WTC11 (cell line): ENCODE measurements around the gene CDK6. TPM values are rescaled to one million over a fixed set of nuclear protein-coding genes. Genes with fewer than 3 reads are reported as not detected.

Source experiments
- ATAC-seq: fragments of 200-7000 bp; cut with Tn5 transposase; 2 replicates; pipeline ENCODE4 v1.10.0; 2021; ENCODE audit warnings: mild to moderate bottlenecking, moderate library complexity
- CTCF ChIA-PET: fragments of 300-600 bp; sonication (Branson Sonifier 250); formaldehyde crosslinking; loops from one replicate; lab custom pipeline; 2021; ENCODE audit warnings: antibody characterized with exemption; lab: Charles Lee
- POLR2A ChIA-PET: fragments of 350-600 bp; sonication (Branson Sonifier 250); formaldehyde crosslinking; loops from one replicate; lab custom pipeline; 2021; ENCODE audit warnings: antibody characterized with exemption; lab: Charles Lee
- DNase-seq: peaks from one replicate; pipeline ENCODE4 v3.0.0; 2021; ENCODE audit warnings: low spot score
- H3K27ac Mint-ChIP-seq: 2 replicates; pipeline ENCODE4 v1.8.0; 2021; ENCODE audit warnings: mixed read lengths
- H3K27me3 Mint-ChIP-seq: 2 replicates; pipeline ENCODE4 v1.8.0; 2021; ENCODE audit warnings: low read depth, mild to moderate bottlenecking, moderate library complexity, mixed read lengths
- H3K36me3 Mint-ChIP-seq: 2 replicates; pipeline ENCODE4 v1.8.0; 2021; ENCODE audit warnings: mixed read lengths
- H3K4me1 Mint-ChIP-seq: 2 replicates; pipeline ENCODE4 v1.8.0; 2022; ENCODE audit warnings: mixed read lengths
- H3K4me3 Mint-ChIP-seq: 2 replicates; pipeline ENCODE4 v1.8.0; 2021; ENCODE audit warnings: mild to moderate bottlenecking, moderate library complexity, mixed read lengths
- H3K9me3 Mint-ChIP-seq: 2 replicates; pipeline ENCODE4 v1.8.0; 2021; ENCODE audit warnings: mixed read lengths
- AR ChIP-seq: fragments of 250-450 bp; sonication (Bioruptor Pico); IDR thresholded peaks from 2 replicates; pipeline ENCODE4 v1.9.0; 2021; ENCODE audit warnings: mild to moderate bottlenecking
- CREB1 ChIP-seq: sonication (generic); formaldehyde crosslinking; IDR thresholded peaks from 2 replicates; pipeline ENCODE4 v1.8.0; 2023; ENCODE audit warnings: mild to moderate bottlenecking, missing genetic modification reagents
- CTCF ChIP-seq: fragments of 200-600 bp; IDR thresholded peaks from 2 replicates; pipeline ENCODE4 v1.8.0; 2022; ENCODE audit warnings: antibody characterized with exemption
- HMGXB4 ChIP-seq: sonication (generic); formaldehyde crosslinking; IDR thresholded peaks from 2 replicates; pipeline ENCODE4 v1.8.1; 2023; ENCODE audit warnings: mild to moderate bottlenecking, moderate library complexity, missing genetic modification reagents
- IRF2 ChIP-seq: sonication (generic); formaldehyde crosslinking; IDR thresholded peaks from 2 replicates; pipeline ENCODE4 v1.8.0; 2022; ENCODE audit warnings: low read depth, missing genetic modification reagents, borderline replicate concordance
- MLX ChIP-seq: sonication (generic); formaldehyde crosslinking; IDR thresholded peaks from 2 replicates; pipeline ENCODE4 v1.8.1; 2023; ENCODE audit warnings: mild to moderate bottlenecking, missing genetic modification reagents, moderate library complexity
- NFATC4 ChIP-seq: fragments of 250-450 bp; sonication (Bioruptor Pico); IDR thresholded peaks from 2 replicates; pipeline ENCODE4 v1.9.0; 2021; ENCODE audit warnings: mild to moderate bottlenecking
- NR3C1 ChIP-seq: sonication (generic); formaldehyde crosslinking; conservative IDR thresholded peaks from 2 replicates; pipeline ENCODE4 v1.8.1; 2023; ENCODE audit warnings: low read depth, mild to moderate bottlenecking, missing genetic modification reagents
- SMAD4 ChIP-seq: sonication (generic); formaldehyde crosslinking; IDR thresholded peaks from 2 replicates; pipeline ENCODE4 v1.8.0; 2022; ENCODE audit warnings: mild to moderate bottlenecking, missing genetic modification reagents
- TEAD1 ChIP-seq: sonication (generic); formaldehyde crosslinking; IDR thresholded peaks from 2 replicates; pipeline ENCODE4 v1.8.0; 2022; ENCODE audit warnings: mild to moderate bottlenecking, missing genetic modification reagents
- ZBTB21 ChIP-seq: sonication (generic); formaldehyde crosslinking; IDR thresholded peaks from 2 replicates; pipeline ENCODE4 v1.8.1; 2023; ENCODE audit warnings: mild to moderate bottlenecking, missing genetic modification reagents, borderline replicate concordance
- ZNF263 ChIP-seq: sonication (generic); formaldehyde crosslinking; IDR thresholded peaks from 2 replicates; pipeline ENCODE4 v1.8.1; 2022; ENCODE audit warnings: low read depth, mild to moderate bottlenecking, moderate library complexity, missing genetic modification reagents
- ZNF425 ChIP-seq: fragments of 250-450 bp; sonication (Bioruptor Pico); conservative IDR thresholded peaks from 2 replicates; pipeline ENCODE4 v1.9.0; 2021; ENCODE audit warnings: mild to moderate bottlenecking
- total RNA-seq: library from RNA; stranded (reverse); gene quantifications from 3 replicates; pipeline ENCODE4 v1.2.3, GENCODE V29; 2021

Gene CDK6
- total RNA-seq, 1 experiment from 2014 or later: 47.2 TPM

- TF ChIP-seq CTCF (peak; percentile 62; the same call in 1 of the 2 replicates), HMGXB4 (CRISPR knock-in tag) (peak; percentile 33; the same call in 1 of the 2 replicates), AR (CRISPR knock-in tag) (no peak)
- ATAC-seq: peak; percentile 97
- Mint-ChIP-seq H3K4me3 (no peak overlapping the region), H3K4me1 (no peaks in the 10 kb centered on the region), H3K36me3 (no peaks in the 10 kb centered on the region), H3K9me3 (peaks cover 12% of the 10 kb centered on the region; the same call in 1 of the 2 replicates), H3K27ac (no peak overlapping the region), H3K27me3 (peaks cover 5% of the 10 kb centered on the region; the same call in 1 of the 2 replicates)
- DNase-seq: peak; percentile 63
- POLR2A ChIA-PET: no interaction called here
- CTCF ChIA-PET: interaction anchor here (0.6 to 1.9 kb wide), 34 partner anchors 12 to 352 kb away, joined by 3 to 19 read pairs (median 4); partner anchors contain the start of genes CDK6, PEX1 and RBM48
Measured at GRCh38 chr7:92880212-92881090, 44.1 kb upstream of the CDK6 start.

- H3K27me3 Mint-ChIP-seq: 0 out of 2 replicates have a peak, but pooled peaks cover 2% of the 10 kb centered on the region
- peaks cover 7% of the 10 kb centered on the region for H3K4me1 Mint-ChIP-seq
- ChIA-PET POLR2A (no interaction called here), CTCF (no interaction called here)
- DNase-seq (no peak), ATAC-seq (no peak)
- no peak overlapping the region for H3K4me3 Mint-ChIP-seq
- H3K27ac Mint-ChIP-seq: no peak overlapping the region
- TF ChIP-seq SMAD4 (CRISPR knock-in tag) (no peak), NR3C1 (no peak), IRF2 (CRISPR knock-in tag) (no peak), CREB1 (no peak), MLX (no peak), TEAD1 (CRISPR knock-in tag) (no peak), ZNF425 (CRISPR knock-in tag) (no peak), ZBTB21 (CRISPR knock-in tag) (no peak), NFATC4 (CRISPR knock-in tag) (no peak), ZNF263 (no peak)
- no peaks in the 10 kb centered on the region for H3K36me3 Mint-ChIP-seq
- peaks cover 4% of the 10 kb centered on the region; the same call in 1 of the 2 replicates for H3K9me3 Mint-ChIP-seq
Measured at GRCh38 chr7:92877367-92877766, 41.0 kb upstream of the CDK6 start.
